GM18498 (cell line): ENCODE data around the gene PCNA.
A peak's percentile ranks its signal among the peaks of the same experiment; 100 is the strongest.
"Not testable (repeated sequence)": the region's sequence is repeated elsewhere in the genome, so short reads cannot be mapped to it uniquely, and the experiment has no call there.

Source experiments
- ATAC-seq: cut with Tn5 transposase; IDR thresholded peaks from one replicate; pipeline ENCODE4 v1.9.1; 2021; ENCODE audit warnings: mild to moderate bottlenecking, moderate library complexity; ENCODE audit not compliant: unreplicated experiment

Gene PCNA

GRCh38 chr20:5099909-5100308 lies 19.8 kb downstream of the PCNA start:
- ATAC-seq: not testable (repeated sequence)

- not testable (repeated sequence) for ATAC-seq
These were observed 20.7 kb downstream of the PCNA start for GRCh38 chr20:5099009-5099408.

GRCh38 chr20:5096463-5096862 lies 23.3 kb downstream of the PCNA start:
- ATAC-seq: no peak

- no peak for ATAC-seq
These were observed 23.8 kb downstream of the PCNA start for GRCh38 chr20:5095931-5096330.

GRCh38 chr20:5095454-5095853 lies 24.3 kb downstream of the PCNA start:
- no peak for ATAC-seq

- no peak for ATAC-seq
These were observed 26.9 kb downstream of the PCNA start for GRCh38 chr20:5092765-5093339.

- ATAC-seq: no peak
These were observed 27.9 kb downstream of the PCNA start for GRCh38 chr20:5091902-5092301.

GRCh38 chr20:5090191-5090590 lies 29.6 kb downstream of the PCNA start:
- ATAC-seq: peak; percentile 65

GRCh38 chr20:5088688-5089087 lies 31.1 kb downstream of the PCNA start:
- ATAC-seq: no peak

- no peak for ATAC-seq
These were observed 34.4 kb downstream of the PCNA start for GRCh38 chr20:5085380-5085779.

- peak; percentile 39 for ATAC-seq
These were observed 39.3 kb downstream of the PCNA start for GRCh38 chr20:5080384-5080877.

- peak; percentile 96 for ATAC-seq
These were observed 41.3 kb downstream of the PCNA start for GRCh38 chr20:5078399-5078958.

GRCh38 chr20:5077761-5078387 lies 41.9 kb downstream of the PCNA start:
- ATAC-seq: peak; percentile 12

- ATAC-seq: not testable (repeated sequence)
These were observed 42.8 kb downstream of the PCNA start for GRCh38 chr20:5076913-5077312.

- no peak for ATAC-seq
These were observed 45.5 kb downstream of the PCNA start for GRCh38 chr20:5074232-5074674.

GRCh38 chr20:5073660-5074231 lies 46.0 kb downstream of the PCNA start:
- ATAC-seq: no peak

- ATAC-seq: no peak
These were observed 46.8 kb downstream of the PCNA start for GRCh38 chr20:5072756-5073659.

GRCh38 chr20:5071942-5072341 lies 47.8 kb downstream of the PCNA start:
- ATAC-seq: not testable (repeated sequence)

- no peak for ATAC-seq
These were observed 49.2 kb downstream of the PCNA start for GRCh38 chr20:5070570-5070969.

GRCh38 chr20:5070081-5070480 lies 49.7 kb downstream of the PCNA start:
- ATAC-seq: no peak
